NCI-H748 (cell line): ENCODE results near the gene TTC29.
"Not testable (repeated sequence)": the region's sequence is repeated elsewhere in the genome, so short reads cannot be mapped to it uniquely, and the experiment has no call there.

Experiments
- DNase-seq: peaks from one replicate; lab custom pipeline; 2025; ENCODE audit not compliant: unreplicated experiment; lab: John Stamatoyannopoulos, UW

The TTC29 gene

GRCh38 chr4:146883070-146883469 lies 62.6 kb downstream of the TTC29 start:
- no peak for DNase-seq

- DNase-seq: no peak
Measured at GRCh38 chr4:146857298-146857697, 88.4 kb downstream of the TTC29 start.

GRCh38 chr4:146855761-146856160 lies 89.9 kb downstream of the TTC29 start:
- no peak for DNase-seq

- no peak for DNase-seq
Measured at GRCh38 chr4:146852360-146852759, 93.3 kb downstream of the TTC29 start.

- DNase-seq: no peak
Measured at GRCh38 chr4:146847345-146847744, 98.3 kb downstream of the TTC29 start.

- DNase-seq: no peak
Measured at GRCh38 chr4:146846882-146847281, 98.8 kb downstream of the TTC29 start.

- DNase-seq: no peak
Measured at GRCh38 chr4:146844761-146845160, 100.9 kb downstream of the TTC29 start.

- DNase-seq: no peak
Measured at GRCh38 chr4:146842876-146843275, 102.8 kb downstream of the TTC29 start.

GRCh38 chr4:146840731-146841130 lies 104.9 kb downstream of the TTC29 start:
- no peak for DNase-seq

- no peak for DNase-seq
Measured at GRCh38 chr4:146835096-146835495, 110.6 kb downstream of the TTC29 start.

GRCh38 chr4:146834263-146835034 lies 111.2 kb downstream of the TTC29 start:
- no peak for DNase-seq

- no peak for DNase-seq
Measured at GRCh38 chr4:146833530-146833929, 112.1 kb downstream of the TTC29 start.

- not testable (repeated sequence) for DNase-seq
Measured at GRCh38 chr4:146822980-146823379, 122.7 kb downstream of the TTC29 start.

GRCh38 chr4:146814750-146815149 lies 130.9 kb downstream of the TTC29 start:
- no peak for DNase-seq

- DNase-seq: no peak
Measured at GRCh38 chr4:146795711-146796110, 150.0 kb downstream of the TTC29 start.

GRCh38 chr4:146793727-146794126 lies 151.9 kb downstream of the TTC29 start:
- DNase-seq: no peak

- DNase-seq: no peak
Measured at GRCh38 chr4:146791439-146791838, 154.2 kb downstream of the TTC29 start.

GRCh38 chr4:146790515-146790914 lies 155.1 kb downstream of the TTC29 start:
- DNase-seq: no peak

- no peak for DNase-seq
Measured at GRCh38 chr4:146787731-146788130, 157.9 kb downstream of the TTC29 start.

GRCh38 chr4:146776691-146777090 lies 169.0 kb downstream of the TTC29 start:
- DNase-seq: no peak

- no peak for DNase-seq
Measured at GRCh38 chr4:146763560-146763959, 182.1 kb downstream of the TTC29 start.

GRCh38 chr4:146762016-146762415 lies 183.6 kb downstream of the TTC29 start:
- no peak for DNase-seq

GRCh38 chr4:146742416-146742815 lies 203.2 kb downstream of the TTC29 start:
- no peak for DNase-seq
